ENCODE results near the gene SELENOM.
A peak's percentile ranks its signal among the peaks of the same experiment; 100 is the strongest.
"Not testable (repeated sequence)": the region's sequence is repeated elsewhere in the genome, so short reads cannot be mapped to it uniquely, and the experiment has no call there.

Gene SELENOM

DNA sequence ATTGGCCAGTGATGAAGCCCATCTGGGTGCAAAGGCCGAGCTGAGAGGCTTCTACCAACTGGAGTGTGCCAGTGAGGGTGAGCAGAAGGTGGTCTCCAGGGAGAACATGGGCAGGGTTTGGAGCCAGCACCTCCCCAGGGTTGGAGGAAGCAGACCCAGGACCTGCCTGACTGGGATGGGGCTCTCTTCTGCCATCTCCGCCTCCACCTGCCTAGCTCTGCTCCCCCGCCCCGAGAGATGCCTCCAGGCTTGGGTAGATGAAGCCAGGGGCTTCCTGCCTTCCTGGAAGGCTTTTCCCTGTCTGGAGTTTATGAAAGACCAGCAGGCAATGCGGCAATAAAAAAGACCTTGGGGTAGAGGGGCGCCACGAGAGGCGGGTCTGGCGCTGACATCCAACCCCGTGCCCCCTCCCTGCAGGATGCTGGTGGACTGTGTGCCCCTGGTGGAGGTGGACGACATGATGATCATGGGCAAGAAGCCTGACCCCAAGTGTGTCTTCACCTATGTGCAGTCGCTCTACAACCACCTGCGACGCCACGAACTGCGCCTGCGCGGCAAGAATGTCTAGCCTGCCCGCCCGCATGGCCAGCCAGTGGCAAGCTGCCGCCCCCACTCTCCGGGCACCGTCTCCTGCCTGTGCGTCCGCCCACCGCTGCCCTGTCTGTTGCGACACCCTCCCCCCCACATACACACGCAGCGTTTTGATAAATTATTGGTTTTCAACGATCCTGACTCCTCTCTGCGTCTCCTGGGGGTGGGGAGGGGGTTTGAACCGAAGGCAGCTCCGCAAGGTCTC lies 3.3 kb downstream of the SELENOM start:
- DNase-seq: no peak

GRCh38 chr22:31103111-31103510 lies 4.3 kb downstream of the SELENOM start:
- no peak for DNase-seq

- no peak for DNase-seq
These were observed 4.8 kb downstream of the SELENOM start for GRCh38 chr22:31102441-31103081.

- DNase-seq: no peak
These were observed 6.4 kb downstream of the SELENOM start for GRCh38 chr22:31100762-31101525.

DNA sequence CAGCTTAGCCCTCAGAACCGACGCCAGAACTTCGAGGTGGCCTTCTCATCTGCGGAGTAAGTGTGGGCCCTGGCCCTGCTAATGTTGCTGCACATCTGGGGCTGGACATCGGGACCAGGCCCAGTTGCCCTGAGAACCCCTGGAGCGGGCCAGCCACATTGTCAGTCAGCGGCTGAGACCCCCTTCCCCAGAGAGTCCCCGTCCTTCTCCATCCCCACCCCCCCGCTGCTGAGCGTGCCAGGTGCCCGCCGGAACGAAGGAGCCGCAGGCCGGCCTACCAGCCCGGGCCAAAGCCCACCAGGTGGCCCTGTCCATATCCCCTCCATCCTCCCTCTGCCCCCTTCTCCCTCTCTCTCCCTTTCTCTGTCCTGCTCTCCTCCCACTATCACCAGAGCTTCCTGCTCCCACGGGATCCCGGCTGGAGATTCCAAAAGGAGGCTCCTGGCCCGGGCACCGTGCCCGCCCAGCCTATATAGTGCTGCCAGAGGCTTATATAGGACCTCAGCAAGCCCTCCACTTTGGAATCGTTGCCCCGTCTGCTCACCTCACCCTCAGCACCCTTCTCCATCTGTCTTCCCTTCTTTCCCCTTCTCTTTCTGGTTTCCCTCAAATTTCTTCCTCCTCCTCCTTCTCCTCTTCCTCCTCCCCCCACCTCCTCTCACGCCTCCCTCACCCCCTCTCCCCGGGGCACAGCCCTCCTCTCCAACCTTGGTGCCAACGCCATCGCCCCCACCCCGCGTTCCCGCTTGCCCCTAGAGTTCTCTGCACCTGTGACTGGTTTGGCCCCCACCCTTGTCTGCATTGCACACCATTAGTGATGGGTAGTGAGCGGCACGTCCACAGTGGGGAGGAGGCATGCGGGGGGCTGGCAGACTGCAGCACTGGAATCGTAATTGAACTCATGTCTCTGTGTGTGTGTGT lies 7.3 kb downstream of the SELENOM start:
- no peak for DNase-seq

GRCh38 chr22:31099386-31099785 lies 8.0 kb downstream of the SELENOM start:
- DNase-seq: no peak

DNA sequence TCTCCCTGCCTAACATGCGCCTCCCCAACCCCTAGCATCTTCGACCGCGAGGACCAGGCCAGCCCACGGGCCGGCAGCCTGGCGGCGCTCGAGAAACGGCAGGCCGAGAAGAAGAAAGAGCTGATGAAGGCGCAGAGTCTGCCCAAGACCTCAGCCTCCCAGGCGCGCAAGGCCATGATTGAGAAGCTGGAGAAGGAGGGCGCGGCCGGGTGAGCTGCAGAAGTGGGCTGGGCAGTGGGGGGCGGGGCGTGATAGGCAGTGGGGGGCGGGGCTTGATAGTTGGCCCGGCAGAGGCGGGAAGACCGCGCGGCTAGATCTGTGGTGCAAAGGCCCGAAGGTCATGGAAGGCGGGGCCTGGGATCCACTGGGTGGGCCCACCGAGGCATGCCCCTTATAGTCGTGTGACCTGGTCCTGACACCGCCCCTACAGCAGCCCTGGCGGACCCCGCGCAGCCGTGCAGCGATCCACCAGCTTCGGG lies 8.7 kb downstream of the SELENOM start:
- no peak for DNase-seq

- no peak for DNase-seq
These were observed 9.3 kb downstream of the SELENOM start for GRCh38 chr22:31097941-31098631.

DNA sequence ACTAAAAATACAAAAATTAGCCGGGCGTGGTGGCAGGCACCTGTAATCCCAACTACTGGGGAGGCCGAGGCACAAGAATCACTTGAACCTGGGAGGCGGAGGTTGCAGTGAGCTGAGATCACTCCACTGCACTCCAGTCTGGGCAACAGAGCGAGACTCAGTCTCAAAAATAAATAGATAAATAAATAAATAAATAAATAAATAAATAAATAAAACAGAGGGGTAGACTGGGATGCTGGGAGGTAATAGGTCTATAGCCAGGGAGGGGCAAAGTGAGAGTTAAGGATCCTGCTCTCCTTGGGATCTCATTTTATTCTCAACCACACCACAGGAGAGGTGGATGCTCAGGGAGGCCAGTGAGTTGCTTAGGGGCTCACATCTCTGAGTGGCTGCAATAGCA lies 9.8 kb downstream of the SELENOM start:
- DNase-seq: not testable (repeated sequence)

DNA sequence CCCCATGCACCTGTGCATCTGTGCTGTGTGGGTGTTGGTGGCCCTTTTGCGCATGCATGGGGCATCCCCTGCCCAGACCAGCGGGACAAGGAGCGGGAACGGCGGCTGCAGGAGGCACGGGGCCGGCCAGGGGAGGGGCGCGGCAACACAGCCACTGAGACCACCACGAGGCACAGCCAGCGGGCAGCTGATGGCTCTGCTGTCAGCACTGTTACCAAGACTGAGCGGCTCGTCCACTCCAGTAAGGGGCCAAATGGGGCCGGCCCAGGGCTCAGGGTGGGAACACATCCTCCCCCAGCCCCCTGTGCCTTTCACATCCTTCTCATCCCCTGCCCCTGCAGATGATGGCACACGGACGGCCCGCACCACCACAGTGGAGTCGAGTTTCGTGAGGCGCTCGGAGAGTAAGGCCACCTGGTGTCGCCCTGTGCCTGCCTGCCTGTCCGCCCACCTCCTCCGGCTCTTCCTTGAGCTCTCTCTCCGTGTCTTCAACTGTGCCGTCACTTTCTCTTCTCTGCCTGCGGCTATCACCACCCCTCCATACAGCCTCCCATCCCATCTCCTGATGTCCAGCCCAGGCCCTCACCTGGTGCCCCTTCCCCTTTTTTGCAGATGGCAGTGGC lies 10.6 kb downstream of the SELENOM start:
- no peak for DNase-seq

DNA sequence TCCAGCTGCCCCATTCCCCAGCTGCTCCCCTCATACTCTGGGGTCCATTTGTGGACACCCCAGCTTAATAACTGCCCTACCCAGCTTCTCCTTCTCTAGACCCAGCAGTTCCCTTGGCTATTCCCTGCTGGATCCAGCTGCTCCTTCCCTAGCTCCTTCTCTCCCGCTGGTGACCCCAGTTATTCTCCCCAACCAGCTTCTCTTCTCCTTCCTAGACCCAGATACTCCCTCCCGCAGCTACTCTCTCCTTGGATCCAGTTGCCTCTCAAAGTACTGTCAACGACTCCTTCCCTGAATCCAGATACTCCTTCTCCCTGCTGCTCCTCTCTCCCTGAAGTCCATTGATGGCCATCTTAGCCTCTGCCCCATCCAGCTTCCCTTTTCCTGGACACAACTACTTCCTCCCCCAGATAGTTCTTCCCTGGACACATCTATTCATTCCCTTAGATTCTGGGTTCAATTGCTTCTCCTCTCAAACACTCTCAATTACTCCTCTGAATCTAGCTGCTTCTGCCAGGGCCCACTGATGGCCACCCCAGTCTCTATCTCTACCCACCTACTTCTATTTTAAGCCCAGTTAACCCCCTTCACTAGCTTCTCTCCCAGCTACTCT lies 11.6 kb downstream of the SELENOM start:
- DNase-seq: no peak

GRCh38 chr22:31094741-31095140 lies 12.6 kb downstream of the SELENOM start:
- DNase-seq: no peak

DNA sequence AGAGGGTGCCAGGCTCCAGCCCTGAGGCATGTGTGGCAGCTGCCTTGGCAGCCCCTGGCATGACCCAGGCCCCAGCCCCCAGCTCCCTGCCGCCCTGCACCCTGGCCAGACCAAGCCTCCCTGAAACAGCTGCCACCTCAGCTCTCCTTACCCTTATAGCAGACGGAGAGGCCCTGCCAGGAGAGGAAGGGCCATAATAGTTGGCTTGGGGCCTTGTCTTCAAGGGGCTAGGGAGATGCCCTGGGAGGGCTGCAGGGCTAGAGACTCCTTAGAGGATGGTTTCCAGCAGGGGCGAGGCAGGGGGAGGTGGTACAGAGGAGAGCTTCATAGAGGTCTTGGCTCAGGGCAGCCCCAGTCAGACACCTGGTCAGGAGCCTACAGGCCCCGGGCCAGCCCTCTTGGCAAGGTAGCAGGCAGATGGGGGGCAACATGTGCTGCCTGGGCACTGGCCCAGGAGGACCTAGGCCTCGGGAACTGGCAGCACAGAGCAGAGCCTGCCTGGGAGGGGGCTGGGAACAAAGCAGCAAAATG lies 13.3 kb downstream of the SELENOM start:
- DNase-seq: peak; percentile 61

DNA sequence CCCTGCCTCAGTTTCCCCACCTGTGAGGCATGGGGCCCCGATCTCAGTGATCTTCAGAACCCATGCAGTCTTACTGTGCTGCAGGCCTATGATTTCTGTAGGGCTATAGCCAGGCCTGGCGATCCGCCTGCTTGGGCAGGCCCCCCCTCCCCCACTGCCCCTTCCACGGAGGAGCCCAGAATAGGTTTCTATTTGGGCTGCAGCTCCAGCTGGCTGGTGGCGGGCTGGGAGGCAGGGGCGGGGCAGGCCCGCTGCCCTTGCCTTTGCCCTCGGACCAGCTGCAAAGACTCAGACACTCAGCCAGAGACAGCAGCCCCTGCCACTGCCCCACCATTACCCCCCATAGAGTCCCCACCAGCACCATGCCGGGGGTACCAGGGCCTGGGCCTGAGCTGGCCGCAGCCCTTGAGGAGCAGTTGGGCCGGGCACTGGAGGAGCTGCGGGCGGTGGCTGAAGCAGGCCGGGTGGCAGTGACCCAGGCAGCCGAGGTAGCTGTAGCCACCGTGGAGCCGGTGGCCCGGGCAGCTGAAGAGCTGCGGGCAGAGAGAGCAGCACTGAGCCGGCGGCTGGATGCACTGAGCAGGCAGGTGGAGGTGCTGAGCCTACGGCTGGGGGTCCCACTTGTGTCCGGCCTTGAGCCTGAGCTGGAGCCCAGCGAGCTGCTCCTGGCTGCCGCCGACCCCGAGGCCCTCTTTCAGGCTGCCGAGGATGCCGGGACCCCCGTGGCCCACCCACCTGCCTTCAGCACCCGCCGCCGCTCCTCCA lies 14.1 kb downstream of the SELENOM start:
- no peak for DNase-seq

GRCh38 chr22:31092161-31092560 lies 15.2 kb downstream of the SELENOM start:
- no peak for DNase-seq

DNA sequence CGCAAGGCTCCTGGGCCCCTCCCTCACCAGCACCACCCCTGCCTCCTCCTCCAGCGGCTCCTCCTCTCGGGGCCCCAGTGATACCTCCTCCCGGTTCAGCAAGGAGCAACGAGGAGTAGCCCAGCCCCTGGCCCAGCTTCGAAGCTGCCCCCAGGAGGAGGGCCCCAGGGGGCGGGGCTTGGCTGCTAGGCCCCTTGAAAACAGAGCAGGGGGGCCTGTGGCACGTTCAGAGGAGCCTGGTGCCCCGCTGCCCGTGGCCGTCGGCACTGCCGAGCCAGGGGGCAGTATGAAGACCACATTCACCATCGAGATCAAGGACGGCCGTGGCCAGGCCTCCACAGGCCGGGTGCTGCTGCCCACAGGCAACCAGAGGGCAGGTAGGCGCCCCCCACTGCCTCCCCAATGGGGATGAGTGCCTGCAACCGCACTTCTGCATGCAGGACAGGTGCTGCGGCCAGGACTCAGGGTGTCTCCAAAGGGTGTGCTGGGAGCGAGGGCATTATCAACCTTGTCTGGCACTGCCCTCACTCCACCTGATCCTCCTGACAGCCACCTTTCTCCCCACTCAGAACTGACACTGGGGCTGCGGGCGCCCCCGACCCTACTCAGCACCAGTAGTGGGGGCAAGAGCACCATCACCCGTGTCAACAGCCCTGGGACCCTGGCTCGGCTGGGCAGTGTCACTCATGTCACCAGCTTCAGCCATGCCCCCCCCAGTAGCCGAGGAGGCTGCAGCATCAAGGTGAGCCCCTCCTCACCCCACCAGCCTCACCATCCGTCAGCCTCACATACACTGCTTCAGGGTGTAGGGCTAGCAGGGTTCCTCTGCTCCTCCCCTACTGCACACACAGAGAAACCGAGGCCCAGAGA lies 16.0 kb downstream of the SELENOM start:
- DNase-seq: no peak

DNA sequence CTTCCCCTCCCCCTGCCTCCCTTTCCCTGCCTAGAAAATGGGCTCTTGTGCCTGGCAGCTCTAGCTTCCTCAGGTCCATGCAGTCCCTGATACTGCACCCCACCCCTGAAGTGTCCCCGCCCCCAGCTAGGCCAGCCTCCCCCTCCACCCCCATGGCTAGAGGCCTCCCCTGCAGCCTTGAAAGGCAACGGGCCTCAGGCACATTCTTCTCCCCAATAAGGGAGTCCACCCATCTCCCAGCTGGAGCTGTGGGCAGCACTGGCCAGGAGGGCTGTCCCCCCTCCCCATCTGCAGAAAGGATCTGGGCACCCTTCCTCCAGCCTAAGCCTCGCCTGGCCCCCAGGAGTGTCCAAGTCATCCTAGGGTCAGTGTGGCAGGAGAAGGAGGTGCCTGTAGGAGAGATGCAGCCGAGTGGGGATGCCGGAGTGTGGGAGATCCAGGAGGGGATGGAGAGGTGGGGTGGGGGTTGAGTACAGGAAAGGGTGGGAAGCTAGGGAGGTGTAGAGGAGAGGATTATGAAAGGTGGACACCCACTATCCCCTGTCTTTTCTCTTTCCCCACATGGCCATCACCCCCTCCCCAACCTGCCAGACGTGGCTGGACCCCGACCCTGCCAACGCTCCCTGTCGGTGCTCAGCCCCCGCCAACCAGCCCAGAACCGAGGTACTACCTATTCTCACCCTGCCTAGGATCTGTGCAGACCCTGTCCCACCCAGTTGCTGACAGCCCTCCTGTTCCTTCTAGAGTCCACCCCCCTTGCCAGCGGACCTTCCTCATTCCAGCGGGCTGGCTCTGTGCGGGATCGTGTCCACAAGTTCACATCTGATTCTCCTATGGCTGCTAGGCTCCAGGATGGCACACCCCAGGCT lies 16.9 kb downstream of the SELENOM start:
- DNase-seq: no peak

Data from NCI-H1694 treated with DMSO at 0.1 percent for 48 hours (cell line).